ENCODE measurements around the gene MVB12B.

Gene MVB12B

DNA sequence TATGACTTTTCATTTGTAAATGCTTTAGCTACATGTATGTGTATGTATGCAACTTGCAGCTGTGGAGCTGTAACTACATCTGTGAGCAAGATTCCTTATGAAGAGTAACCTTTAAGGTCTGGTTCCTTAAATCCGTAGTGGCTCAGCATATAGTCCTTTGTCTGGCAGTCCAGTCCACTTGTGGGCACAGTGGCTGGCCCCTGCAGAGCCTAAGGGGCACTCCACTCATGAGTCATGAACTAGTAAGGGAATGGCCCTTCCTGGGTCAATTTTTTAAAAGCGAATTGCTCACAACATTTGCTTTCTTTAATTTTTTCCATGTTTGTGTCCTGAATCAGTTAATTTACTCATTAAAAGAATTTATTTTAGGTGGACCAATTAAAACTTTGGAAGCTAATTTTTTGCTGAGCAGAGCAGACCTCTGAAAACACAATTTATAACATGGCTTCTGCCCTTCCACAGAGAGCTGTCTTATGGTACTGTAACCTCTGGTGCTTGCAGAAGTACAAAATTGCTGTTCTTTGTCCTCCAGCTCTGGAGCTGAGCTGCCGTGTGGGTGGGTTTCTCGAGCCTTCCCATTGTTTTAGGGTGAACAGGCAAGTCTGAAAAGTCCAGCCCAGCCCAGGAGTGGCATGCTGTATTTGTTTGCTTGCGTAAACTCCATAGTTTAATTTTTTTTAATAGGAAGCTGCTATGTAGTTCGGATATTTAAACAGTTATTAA is 110.1 kb downstream of the MVB12B start:
- no peak for DNase-seq

DNA sequence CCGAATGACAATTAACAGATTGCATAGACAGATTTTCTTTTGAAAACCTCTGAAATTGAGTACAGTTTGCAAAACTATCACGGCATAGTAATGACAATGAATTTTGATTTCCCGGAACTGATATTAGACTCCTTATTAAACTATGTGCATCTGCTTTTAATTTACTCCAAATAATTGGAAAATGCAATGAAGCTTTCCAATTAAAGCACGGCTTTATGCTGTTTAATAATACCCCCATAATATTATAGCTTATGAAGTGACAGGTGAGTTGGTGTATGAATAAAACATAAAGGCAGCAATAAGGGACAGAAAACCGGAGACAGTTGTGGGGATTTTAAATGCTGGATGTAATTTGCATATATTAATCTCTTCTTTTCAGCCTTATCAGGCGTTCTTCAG is 110.6 kb downstream of the MVB12B start:
- DNase-seq = no peak

DNA sequence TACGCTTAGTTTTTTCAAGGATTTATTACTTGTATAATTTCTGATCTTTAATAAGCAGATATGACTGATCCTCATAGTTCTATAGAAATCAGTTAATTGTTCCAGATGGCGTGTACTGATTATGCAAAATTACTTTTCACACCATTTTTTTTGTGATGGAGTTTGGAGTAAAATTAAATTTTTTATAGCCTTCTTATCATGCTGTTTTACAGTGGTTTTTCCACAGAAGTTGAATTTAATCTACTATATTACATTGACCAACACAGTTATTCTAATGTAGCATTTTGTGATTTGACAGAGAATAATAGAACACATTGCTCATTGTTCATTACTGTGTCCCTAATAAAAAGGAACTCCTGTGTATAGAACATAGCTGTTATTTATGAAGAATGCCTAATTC is 111.1 kb downstream of the MVB12B start:
- no peak for DNase-seq

DNA sequence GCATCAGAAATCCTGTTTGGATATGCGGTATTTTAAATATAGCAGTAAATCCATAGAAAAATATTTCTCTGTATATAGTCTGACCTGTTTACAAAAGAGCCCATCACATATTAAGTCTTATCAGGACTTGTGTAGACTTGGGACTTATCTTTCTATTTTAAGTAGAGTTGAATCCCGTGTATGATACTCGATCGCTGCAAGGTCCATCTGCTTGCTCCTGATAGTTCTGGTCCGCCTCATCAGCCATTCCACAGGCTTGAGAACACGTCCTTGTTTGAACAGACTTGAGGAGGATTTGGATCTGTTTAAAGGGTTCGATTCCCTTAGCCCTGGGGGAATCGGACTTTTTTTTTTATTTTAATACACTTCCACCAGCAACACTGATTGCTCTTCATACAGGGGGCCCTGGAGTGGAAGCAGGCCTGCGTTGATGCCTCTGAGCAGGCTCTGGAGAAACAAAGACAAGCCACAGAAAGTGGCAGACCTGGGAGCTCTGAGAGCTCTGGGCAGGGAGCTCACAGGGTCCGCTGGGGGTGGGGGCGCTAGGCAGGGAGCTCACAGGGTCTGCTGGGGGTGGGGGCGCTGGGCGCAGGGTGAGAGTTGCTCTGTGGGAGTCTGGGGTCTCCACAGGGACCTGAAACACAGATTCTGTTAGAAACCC is 112.2 kb downstream of the MVB12B start:
- DNase-seq = no peak

DNA sequence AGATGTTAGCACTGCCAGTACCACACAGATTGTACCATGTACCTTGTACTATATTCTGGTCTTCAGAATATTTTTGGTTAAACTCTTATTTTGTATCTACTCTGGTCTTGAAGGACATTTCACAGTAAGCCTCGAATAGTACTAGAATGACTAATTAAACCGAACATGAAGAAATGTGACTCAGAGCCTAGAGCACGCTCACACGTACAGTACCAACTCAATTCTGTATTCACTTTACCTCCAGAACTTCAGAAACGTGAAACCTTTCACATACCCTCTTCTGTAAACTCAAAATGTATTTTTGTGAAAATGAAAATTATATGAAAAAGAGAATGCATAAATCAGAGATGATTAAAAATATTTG is 112.8 kb downstream of the MVB12B start:
- DNase-seq = no peak

DNA sequence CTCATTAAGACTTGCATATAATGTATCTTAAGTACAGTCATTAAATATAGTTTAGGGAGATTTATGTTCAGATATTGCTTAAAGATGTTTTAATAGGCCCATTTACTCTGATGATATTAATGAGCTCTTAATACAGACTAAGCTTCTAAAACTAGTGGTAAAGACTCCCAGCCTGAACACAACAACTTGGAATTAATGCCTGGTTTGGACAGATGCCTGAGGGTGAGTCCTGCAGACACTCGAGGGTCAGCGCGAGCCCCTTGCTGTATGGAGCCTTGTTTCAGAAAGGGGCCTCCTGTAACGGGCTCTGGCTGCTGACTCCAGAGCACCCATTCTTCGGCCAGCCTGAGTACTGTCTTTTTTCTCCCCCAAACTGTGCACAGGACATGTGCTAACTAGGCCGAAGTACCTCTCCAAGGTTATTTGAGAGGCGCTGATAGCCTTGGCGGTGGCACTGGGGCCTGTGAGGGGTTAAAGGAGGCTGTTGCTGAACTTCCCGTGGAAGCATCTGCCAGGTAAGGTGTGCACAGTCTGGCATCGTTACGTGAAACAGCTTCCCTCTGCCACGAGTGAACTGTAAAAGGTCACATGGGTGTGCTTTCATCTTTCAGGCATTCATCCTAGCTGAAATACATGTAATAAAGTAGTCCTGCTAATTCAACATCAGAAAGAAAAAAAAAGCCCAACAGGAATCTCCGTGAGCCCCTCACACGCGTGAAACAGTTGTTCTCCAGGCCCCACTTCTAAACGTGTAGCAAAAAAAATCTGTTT is 113.4 kb downstream of the MVB12B start:
- DNase-seq = no peak

DNA sequence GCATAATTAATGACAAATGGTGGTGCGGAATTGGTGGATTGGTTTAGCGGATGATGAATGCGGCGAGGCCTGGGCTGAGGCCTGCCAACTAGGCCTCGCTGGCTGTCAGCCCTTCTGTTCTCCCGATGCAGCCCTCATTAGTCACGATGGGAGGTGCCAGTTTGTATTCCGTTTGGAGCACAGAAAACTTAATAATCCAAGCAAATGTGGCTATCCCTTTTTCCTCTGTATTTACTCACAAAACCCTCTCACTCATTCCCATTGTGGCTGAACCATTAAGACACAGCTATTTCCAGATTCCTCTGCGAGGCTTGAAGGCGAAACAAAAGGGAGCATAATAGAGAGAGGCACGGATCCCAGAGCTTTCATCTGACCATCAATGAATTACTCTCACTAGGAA is 114.3 kb downstream of the MVB12B start:
- no peak for DNase-seq

DNA sequence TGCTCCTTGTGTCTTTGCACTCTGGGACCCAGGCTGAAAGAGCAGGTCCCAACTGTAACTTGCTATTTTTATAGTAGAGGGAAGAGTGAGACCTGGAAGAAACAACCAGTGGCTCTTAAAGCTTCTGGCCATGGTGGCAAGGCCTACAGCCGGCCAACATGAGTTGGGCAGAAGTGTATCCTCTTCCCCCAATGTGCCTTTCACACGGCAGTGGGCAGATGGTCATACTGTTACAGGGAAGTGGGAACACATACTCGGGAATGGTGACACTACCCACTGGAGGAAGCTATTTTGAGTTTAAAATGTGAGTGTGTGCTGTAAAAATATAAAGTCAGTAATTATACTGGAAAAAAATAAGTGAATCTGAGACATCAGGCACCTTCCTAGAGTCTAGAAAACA is 116.0 kb downstream of the MVB12B start:
- no peak for DNase-seq

DNA sequence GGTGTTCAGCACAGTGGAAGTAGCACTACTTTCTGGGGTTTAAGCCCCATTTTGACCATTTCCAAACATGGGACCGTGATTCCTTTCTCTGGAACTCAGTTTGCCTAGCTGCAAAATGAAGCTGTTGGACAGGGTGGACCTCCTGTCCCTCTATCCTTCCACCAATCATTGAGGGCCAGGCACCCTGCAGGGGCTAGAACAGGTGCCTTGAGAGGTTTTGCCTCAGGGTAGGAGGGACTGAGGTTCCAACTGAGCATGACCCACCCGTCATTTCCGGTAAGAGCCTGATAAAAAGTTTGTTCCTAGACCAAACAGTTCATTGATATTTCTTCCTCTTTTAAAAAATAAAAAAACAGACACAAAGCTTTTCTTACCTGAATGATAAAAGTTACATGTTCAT is 116.5 kb downstream of the MVB12B start:
- no peak for DNase-seq

DNA sequence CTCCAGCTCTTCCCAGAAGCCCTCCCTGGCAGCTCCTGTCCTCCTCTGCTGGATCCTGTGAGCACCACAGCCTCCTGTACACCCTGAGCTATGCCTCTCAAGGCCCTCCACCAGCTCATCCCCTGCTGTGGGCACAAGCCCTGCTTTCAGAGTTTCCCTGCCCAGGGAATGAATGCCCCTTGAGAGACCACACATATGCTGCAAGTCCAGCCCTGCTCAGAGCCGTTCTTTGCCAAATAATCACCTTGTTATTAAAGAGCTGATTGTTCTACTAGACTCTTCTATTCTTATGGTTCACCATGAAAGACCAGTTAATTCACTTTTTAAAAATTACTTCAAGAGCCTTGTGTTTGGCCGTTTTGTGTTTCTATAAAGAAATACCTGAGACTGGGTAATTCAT is 121.5 kb downstream of the MVB12B start:
- no peak for DNase-seq

DNA sequence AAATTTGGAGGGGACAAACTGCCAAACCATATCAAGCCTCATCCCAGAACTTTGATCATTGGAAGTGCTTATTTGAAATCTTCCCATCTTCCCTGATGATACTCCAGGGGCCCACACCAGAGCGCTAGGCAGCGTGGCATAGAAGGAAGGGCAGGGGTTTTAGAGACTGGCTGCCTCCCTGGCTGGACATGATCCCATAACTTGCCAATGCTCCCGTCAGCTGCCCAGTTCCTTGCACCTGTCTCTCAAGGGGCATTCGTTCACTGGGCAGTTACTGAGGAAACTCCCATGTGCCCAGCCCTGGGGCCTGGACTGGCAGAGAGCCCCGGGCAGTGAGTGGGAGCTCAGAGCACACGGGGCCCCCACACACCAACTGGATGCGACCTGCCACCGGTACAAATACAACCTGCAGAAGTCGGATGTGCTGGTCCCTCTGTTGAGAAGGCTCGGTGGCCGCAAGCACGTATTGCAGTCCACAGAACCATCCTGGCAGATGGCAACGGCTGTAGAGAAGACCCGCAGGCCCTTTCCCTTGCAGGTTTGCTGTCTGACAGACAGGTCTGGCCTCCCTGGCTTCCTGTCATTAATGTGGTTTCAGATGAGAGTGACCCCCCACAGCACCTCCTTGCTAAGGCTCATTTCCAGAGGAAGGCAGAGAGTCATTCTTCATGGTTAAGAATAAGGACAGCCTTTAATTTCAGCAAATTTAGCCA is 122.4 kb downstream of the MVB12B start:
- no peak for DNase-seq

DNA sequence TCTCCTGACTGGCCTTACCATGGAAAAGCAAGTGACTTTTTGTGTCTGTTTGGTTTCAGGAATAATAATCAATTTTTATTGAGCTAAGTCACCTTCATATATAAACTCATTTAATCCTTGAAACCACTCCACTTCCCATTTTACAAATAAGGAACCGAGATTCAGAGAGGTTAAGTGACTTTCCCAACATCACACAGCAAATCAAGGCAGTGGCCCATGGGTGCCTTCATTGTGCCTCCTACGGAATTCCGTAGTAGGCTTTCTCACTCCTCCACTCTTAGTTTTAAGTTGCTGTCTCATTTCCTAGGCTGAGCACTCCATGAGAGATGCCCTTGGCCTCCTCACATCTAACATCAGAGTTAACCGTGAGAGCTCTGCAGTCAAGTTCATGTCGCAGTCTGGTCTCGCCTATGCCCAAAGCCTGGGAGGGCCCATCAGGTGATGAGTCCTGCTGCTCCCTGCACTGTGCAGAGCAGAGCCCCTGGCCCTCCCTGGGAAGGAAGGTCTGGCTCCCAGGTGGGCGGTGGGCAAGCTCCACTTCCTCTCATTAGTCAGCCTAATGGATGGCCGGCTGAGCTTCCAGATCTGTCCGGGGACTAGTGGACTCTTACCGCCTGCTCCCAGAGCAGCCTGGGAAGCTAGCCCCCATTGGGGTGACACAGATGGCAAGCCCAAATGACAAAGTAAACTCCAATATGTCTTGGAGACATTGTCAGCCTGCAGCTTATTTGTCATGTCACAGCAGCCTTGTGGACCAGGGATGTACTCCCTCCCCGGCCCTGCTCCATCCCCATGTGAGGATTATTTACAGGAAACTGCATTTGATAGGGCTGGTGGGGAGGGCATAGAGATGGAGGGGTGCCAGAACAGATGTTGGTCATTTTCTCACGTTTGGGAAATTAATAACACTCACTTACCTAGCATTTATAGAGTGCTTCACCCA is 123.4 kb downstream of the MVB12B start:
- DNase-seq = no peak

DNA sequence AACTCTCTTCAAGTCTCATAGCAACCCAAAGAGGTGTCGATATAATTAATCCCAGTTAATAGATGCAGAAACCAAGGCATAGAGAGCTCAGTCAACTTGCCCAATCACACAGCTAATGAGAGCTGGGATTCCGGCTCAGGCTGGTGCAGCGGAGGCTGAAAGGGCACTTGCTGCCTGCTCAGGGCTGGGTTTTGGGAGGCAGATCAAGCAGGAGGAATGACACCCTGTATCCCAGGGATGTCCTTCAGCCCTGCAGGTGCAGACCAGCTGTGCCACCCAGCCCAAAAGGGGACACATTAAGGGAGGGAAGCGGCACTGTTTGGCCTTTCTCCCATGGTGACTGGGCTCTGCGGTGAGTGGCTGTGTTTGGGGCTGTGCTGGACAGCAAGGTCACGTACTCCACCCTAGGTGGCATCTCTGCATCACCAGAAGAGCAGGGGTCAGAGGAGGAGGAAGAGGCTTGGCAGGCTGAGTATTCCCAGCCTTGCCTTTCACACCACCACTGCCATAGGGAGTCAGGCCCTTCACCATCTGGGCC is 124.1 kb downstream of the MVB12B start:
- DNase-seq = no peak

DNA sequence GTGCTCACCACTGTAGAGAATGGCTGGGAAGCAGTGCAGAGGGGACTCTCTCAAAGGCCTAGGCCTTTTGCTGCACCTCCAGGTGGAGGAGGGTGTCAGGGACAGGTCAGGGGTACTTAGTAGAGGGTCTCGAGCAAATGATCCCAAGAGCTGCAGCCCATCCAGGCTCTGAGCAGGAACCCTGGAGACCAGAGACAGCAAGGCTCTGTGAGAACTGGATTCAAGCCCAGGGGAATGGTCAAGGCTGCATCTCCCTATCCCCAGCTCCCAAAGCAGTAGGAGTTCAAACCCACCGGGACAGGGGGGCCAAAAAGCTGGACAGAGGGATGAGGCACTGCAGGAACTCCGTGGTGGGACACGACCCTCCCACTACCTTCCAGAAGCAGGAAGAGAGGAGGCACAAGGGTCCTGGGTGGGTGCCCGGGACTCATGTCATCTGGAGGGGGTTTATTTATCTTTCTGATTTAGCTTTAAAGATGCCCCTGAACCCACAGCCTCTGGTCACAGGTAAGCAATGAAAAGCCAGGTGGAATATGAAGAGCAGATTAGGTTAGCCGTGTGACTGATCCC is 124.8 kb downstream of the MVB12B start:
- DNase-seq = no peak

DNA sequence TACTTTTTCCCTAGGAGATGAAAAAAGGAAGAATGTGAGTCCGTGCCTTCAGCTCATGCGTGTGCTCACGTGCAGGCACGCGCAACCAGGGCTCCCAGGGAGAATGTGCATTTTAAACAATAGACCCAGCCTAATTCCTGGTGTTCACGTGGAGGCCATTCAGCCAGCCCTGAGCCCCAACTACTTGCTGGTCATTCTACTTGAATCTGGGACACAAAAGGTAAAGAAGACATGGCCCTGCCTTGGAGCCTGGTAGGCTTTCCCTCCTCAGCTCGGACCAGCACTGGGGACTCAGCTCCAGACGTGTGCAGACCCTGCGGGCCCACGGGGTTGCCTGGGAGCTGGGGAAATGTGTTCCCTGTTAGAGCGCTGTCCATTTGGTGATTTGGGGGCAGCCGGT is 125.5 kb downstream of the MVB12B start:
- DNase-seq = no peak

DNA sequence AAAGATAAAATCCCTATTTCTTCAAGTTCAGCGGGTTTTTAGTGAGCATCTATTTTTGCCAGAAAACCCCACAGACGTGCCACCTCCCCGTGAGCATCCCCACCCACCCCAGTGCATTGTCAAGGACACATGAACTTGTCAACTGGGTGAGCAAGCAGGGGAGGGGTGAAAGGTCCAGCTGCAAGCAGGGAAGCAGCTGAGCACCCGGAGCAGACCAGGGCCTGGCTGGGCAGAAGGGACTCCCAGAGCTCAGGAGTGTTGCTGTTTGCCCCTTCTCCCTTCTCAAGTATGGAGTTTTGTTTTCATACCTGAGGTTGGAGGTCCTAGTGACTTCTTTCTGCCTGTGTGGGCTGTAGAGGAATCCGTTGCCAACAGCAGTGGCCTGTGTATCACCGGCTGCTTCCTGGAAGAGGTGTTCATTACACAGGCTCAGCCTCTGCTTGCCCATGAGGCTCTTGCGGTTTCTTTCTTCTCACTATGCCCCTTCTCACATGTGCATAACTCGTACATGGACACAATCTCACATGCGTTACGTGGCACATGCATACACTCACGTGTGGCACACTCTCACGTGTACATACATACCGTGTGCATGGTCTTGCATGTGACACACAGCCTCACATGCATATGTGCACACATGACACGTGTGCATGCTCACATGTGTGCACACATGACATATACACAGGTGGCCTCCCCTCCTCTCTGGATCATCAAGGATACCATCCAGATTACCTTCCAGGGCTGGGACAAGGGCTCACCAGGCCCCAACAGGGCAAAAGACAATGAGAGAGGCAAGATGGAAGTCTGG is 126.7 kb downstream of the MVB12B start:
- DNase-seq = no peak

DNA sequence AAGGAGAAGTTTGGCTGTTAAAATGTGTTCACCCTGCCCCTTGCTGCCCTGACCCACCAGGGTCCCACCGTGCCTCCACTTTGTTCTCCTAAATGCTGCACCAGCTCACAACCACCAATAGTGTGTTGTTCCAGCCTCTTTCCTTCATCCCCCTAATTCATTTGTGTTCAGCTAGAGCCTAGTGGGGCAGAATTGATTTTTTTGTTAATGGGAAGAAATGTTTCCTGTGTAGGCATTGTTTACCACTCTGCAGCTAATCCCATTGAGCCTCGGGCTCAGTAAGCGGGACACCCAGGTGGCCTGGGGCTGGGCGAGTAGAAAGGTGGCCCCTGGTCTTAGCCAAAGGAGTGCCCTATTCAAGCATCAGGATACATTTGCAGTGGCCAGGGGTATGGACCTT is 127.6 kb downstream of the MVB12B start:
- no peak for DNase-seq

DNA sequence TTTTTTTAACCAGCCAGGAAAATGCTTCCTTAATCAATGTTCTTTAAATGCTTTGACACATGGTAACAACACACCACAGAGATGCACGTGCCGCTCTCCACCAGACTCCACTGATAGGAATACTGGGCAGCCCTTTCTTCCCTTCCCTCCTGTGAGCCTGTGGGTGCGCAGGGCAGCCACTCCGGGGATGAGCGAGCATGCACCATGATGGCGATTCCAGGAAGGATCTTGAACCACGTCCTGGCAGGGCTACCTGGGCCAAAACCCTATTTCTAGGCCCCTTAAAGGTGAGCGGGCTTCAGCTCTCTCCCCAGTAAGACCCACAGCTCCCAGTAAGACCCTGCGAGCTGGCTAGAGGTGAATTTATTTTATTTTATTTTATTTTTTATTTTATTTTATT is 128.2 kb downstream of the MVB12B start:
- no peak for DNase-seq

DNA sequence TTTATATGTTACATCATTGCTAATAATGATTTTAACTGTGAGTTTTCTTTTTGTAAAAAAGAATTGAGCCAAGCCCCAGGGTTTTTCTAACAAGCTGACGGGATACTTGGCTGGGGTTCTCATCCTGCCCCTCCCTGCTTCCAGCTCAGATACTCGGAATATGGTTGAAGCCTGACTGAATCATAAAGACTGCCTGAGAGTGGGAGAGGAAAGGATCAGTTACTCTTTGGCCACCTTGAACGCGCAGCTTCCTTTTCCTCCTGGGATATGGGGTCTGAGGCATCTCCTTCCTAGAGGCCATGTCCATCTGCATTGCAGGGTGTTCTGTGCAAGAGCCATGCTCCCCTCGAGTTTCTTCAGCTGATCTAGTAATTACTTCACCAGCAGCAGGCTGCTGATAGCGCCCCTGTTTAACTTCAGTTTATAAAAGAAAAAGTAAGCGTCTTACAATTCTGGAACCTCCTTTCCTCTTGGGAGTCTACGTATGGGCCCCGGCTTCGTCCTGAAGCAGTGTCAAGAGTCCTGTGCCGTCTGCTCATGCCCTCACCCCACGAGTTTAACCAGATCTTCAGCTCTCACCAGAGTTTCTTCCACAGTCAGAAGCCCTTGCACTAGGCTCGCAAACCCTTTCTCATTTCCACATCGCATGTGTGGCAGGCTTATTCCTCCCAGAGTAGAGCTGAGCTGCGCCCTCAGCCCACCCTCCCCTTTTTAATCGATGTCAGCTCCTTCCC is 130.0 kb downstream of the MVB12B start:
- DNase-seq = no peak

DNA sequence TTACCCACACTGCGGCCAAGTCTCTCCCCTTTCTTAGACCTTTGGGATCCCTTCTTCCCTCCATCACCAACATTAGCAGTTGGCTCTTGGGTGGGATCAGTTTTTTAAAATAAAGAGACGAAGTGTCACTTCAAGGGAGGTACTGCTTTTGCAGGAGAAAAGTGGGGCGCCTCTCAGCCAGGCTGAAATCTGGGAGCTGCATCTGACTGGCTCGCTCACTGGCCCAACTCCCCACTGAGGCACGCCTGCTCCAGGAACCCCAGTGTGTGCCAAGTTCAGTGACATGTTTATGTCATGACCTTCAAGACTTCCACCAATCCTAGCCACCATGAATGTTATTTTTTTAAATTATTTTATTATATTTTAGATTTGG is 130.5 kb downstream of the MVB12B start:
- no peak for DNase-seq

Data from NCI-H1436 treated with DMSO at 0.1 percent for 48 hours (cell line).